ENCODE results near the gene PDE4A.

Gene PDE4A

GRCh38 chr19:10404888-10405820 lies 15.2 kb upstream of the PDE4A start:
- TF ChIP-seq ZBTB7A (IDR thresholded peaks at IDR 0.05; ENCODE audit: low read depth) (no peak), MAX (IDR thresholded peaks at IDR 0.05) (no peak), YY1 (IDR thresholded peaks at IDR 0.05; ENCODE audit: low read depth) (no peak), CREB1 (IDR thresholded peaks at IDR 0.05; ENCODE audit: low read depth) (no peak), REST (IDR thresholded peaks at IDR 0.05; ENCODE audit: low read depth) (no peak), FOXM1 (IDR thresholded peaks at IDR 0.05; ENCODE audit: borderline replicate concordance, low read depth) (no peak), NFIC (IDR thresholded peaks at IDR 0.05) (no peak), EP300 (IDR thresholded peaks at IDR 0.05; ENCODE audit: borderline replicate concordance) (no peak), CEBPB (IDR thresholded peaks at IDR 0.05) (no peak), EGR1 (IDR thresholded peaks at IDR 0.05) (no peak), USF1 (IDR thresholded peaks at IDR 0.05) (no peak)

- no peak for TF ChIP-seq TCF12 (IDR thresholded peaks at IDR 0.05; ENCODE audit: low read depth)
- no peak for TF ChIP-seq CEBPB (IDR thresholded peaks at IDR 0.05)
- TF ChIP-seq TEAD4 (IDR thresholded peaks at IDR 0.05) = no peak
- TF ChIP-seq ZBTB7A (IDR thresholded peaks at IDR 0.05; ENCODE audit: low read depth) = no peak
- no peak for TF ChIP-seq FOXM1 (IDR thresholded peaks at IDR 0.05; ENCODE audit: borderline replicate concordance, low read depth)
- no peak for TF ChIP-seq REST (IDR thresholded peaks at IDR 0.05; ENCODE audit: low read depth)
- TF ChIP-seq USF1 (IDR thresholded peaks at IDR 0.05) = no peak
- TF ChIP-seq CREB1 (IDR thresholded peaks at IDR 0.05; ENCODE audit: low read depth) = no peak
Measured at GRCh38 chr19:10406191-10406590, 14.1 kb upstream of the PDE4A start.

GRCh38 chr19:10407096-10407495 lies 13.2 kb upstream of the PDE4A start:
- no peak for TF ChIP-seq YY1 (IDR thresholded peaks at IDR 0.05; ENCODE audit: low read depth)
- no peak for TF ChIP-seq CREB1 (IDR thresholded peaks at IDR 0.05; ENCODE audit: low read depth)
- TF ChIP-seq TCF12 (IDR thresholded peaks at IDR 0.05; ENCODE audit: low read depth) = no peak
- no peak for TF ChIP-seq EP300 (IDR thresholded peaks at IDR 0.05; ENCODE audit: borderline replicate concordance)
- no peak for TF ChIP-seq NFIC (IDR thresholded peaks at IDR 0.05)
- no peak for TF ChIP-seq ZBTB7A (IDR thresholded peaks at IDR 0.05; ENCODE audit: low read depth)
- no peak for TF ChIP-seq REST (IDR thresholded peaks at IDR 0.05; ENCODE audit: low read depth)
- no peak for TF ChIP-seq USF1 (IDR thresholded peaks at IDR 0.05)
- no peak for TF ChIP-seq TAF1 (IDR thresholded peaks at IDR 0.05; ENCODE audit: low read depth)

GRCh38 chr19:10408511-10409283 lies 11.6 kb upstream of the PDE4A start:
- TF ChIP-seq TCF12 (IDR thresholded peaks at IDR 0.05; ENCODE audit: low read depth) (no peak), MAX (IDR thresholded peaks at IDR 0.05) (no peak), RAD21 (IDR thresholded peaks at IDR 0.05; ENCODE audit: low read depth) (no peak), EGR1 (IDR thresholded peaks at IDR 0.05) (no peak), CEBPB (IDR thresholded peaks at IDR 0.05) (no peak), USF1 (IDR thresholded peaks at IDR 0.05) (no peak), REST (IDR thresholded peaks at IDR 0.05; ENCODE audit: low read depth) (no peak), NFIC (IDR thresholded peaks at IDR 0.05) (no peak), CREB1 (IDR thresholded peaks at IDR 0.05; ENCODE audit: low read depth) (no peak), EP300 (IDR thresholded peaks at IDR 0.05; ENCODE audit: borderline replicate concordance) (no peak), TEAD4 (IDR thresholded peaks at IDR 0.05) (no peak), YY1 (IDR thresholded peaks at IDR 0.05; ENCODE audit: low read depth) (no peak), ZBTB7A (IDR thresholded peaks at IDR 0.05; ENCODE audit: low read depth) (no peak), TAF1 (IDR thresholded peaks at IDR 0.05; ENCODE audit: low read depth) (no peak), FOXM1 (IDR thresholded peaks at IDR 0.05; ENCODE audit: borderline replicate concordance, low read depth) (no peak)
